ENCODE measurements around the gene GIGYF2.

Gene GIGYF2

DNA sequence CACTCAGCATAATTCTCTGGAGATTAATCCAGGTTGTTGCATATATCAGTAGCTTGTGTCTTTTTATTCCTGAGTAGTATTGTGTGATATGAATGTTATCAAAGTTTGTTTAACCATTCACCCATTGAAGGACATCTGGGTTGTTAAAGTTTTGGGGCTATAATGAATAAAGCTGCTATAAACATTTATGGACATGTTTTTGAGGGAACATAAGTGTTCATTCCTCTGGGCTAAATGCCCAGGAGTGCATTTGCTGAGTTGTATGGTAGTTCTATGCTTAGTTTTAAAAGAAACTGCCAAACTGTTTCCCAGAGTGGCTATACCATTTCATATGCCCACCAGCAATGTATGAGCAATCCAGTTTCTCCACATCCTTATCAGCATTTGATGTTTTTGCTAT is 101.1 kb downstream of the GIGYF2 start:
- Histone ChIP-seq H3K27me3 (no peaks in the 10 kb centered on the region), H4K20me1 (peaks cover 0 to 6% (median 0%) of the 10 kb centered on the region in 11 experiments; a peak in 3 of 22 replicates), H3K36me3 (peaks cover 89 to 100% (median 99%) of the 10 kb centered on the region in 11 experiments), H3K27ac (no peak overlapping the region), H3K9me3 (replicated peaks in 1 of 11) (peaks cover 12 to 30% (median 27%) of the 10 kb centered on the region in 11 experiments), H3K4me2 (no peak overlapping the region), H3K4me3 (no peak overlapping the region), H3K9ac (no peak overlapping the region), H3K4me1 (no peaks in the 10 kb centered on the region)
- no peak for TF ChIP-seq Cebpa-rat (IDR thresholded peaks at IDR 0.05)

DNA sequence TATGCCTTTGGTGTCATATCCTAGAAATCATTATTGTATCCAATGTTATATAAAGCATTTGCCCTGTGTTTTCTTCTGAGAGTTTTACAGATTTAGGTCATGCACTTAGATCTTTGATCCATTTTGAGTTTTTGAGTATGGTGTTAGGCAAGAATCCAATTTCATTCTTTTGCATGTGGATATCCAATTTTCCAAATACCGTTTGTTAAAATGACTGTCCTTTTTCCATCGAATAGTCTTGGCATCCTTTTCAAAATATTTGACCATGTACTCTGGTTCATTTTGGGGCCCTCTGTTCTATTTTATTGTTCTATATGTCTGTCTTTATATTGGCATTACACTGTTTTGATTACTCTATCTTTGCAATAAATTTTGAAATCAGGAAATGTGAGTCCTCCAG is 103.0 kb downstream of the GIGYF2 start:
- no peak overlapping the region for H3K9ac ChIP-seq
- H4K20me1 ChIP-seq, result peaks cover 0 to 14% (median 0%) of the 10 kb centered on the region in 11 experiments; a peak in 4 of 22 replicates
- TF ChIP-seq Cebpa-rat (IDR thresholded peaks at IDR 0.05), result no peak
- H3K9me3 ChIP-seq (replicated peaks in 1 of 11), result peaks cover 12 to 32% (median 27%) of the 10 kb centered on the region in 11 experiments
- no peak overlapping the region for H3K4me3 ChIP-seq
- H3K4me2 ChIP-seq, result no peak overlapping the region
- H3K36me3 ChIP-seq, result peaks cover 75 to 95% (median 92%) of the 10 kb centered on the region in 11 experiments
- H3K27ac ChIP-seq, result no peak overlapping the region
- H3K27me3 ChIP-seq, result no peaks in the 10 kb centered on the region
- no peaks in the 10 kb centered on the region for H3K4me1 ChIP-seq

DNA sequence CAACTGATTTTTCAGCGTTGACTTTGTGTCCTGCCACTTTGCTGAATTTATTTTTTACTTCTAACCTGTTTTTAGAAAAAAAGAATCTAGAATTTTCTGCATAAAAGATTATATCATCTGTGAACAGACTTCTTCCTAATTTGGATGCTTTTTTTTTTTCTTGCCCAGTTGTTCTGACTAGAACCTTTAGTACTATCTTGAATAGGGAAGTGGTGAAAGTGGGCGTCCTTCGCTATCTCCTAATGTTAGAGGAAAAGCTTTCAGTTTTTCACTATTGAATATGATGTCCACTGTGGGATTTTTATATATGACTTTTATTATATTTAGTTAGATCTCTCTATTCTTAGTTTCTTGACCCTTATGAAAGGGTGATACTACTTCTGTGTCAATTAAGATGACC is 105.0 kb downstream of the GIGYF2 start:
- no peak for TF ChIP-seq Cebpa-rat (IDR thresholded peaks at IDR 0.05)
- Histone ChIP-seq H3K4me2 (no peak overlapping the region), H4K20me1 (peaks cover 0 to 14% (median 0%) of the 10 kb centered on the region in 11 experiments; a peak in 5 of 22 replicates), H3K9me3 (replicated peaks in 1 of 11) (peaks cover 12 to 32% (median 27%) of the 10 kb centered on the region in 11 experiments), H3K4me1 (no peaks in the 10 kb centered on the region), H3K9ac (no peak overlapping the region), H3K36me3 (peaks cover 75 to 95% (median 91%) of the 10 kb centered on the region in 11 experiments), H3K27me3 (no peaks in the 10 kb centered on the region), H3K27ac (no peak overlapping the region), H3K4me3 (no peak overlapping the region)

DNA sequence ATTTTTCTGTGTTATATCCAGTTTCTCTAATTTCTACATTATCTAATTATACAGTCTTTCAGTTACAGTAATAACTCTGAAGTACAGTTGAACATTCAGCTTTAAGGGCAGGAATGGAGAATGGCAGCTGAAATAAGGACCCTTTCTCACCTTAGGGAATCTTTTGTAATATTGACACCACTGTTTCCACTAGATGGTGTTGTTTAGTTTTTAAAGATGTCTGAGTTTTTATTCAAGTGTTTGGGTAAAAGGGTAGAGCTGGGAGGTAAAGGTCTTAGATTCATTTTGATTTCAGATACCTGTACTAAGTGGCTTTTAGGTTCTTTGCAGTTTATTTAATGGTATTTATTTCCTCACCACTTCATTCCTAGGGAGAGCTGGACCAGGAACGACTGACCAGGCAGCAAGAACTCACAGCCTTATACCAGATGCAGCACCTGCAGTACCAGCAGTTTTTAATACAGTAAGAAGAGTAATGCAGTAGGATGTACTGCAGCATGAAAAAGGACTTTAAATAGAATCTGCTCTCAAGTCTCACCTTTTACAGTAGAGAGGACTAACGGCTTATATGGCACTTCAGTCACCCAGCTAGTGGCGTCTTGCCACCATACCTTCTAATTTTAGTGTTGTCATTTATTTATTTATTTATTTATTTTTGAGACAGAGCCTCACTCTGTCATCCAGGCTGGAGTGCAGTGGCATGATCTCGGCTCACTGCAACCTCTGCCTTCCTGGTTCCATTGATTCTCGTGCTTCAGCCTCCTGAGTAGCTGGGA is 112.4 kb downstream of the GIGYF2 start:
- no peak overlapping the region for H3K4me2 ChIP-seq
- no peaks in the 10 kb centered on the region for H3K4me1 ChIP-seq
- H3K9me3 ChIP-seq (replicated peaks in 1 of 11), result peaks cover 0 to 2% (median 0%) of the 10 kb centered on the region in 11 experiments; a peak in 1 of 22 replicates
- H4K20me1 ChIP-seq, result peaks cover 0 to 14% (median 0%) of the 10 kb centered on the region in 11 experiments; a peak in 4 of 22 replicates
- no peak overlapping the region for H3K9ac ChIP-seq
- no peak overlapping the region for H3K4me3 ChIP-seq
- no peak overlapping the region for H3K27ac ChIP-seq
- TF ChIP-seq Cebpa-rat (IDR thresholded peaks at IDR 0.05), result no peak
- H3K36me3 ChIP-seq, result peaks cover 86 to 100% (median 98%) of the 10 kb centered on the region in 11 experiments
- no peaks in the 10 kb centered on the region for H3K27me3 ChIP-seq

DNA sequence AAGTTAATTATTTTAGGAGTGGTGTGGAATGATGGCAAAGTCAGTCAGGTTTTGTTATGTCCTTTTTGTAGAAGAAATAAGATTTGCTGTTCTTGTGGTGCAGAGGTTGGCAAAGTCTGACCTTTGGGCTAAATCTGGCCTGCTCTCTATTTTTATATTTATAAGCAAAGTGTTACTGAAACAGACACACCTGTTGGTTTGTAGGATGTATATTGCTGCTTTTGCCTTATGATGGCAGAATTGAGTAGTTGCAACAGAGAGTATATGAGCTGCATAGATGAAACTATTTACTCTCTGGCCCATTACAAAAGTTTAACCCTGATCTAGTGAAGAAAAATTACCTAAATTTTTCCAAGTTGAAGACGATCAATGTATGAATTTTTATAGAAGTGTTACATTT is 113.3 kb downstream of the GIGYF2 start:
- Histone ChIP-seq H3K9ac (no peak overlapping the region), H3K36me3 (peaks cover 89 to 100% (median 98%) of the 10 kb centered on the region in 11 experiments), H3K9me3 (replicated peaks in 1 of 11) (no peaks in the 10 kb centered on the region), H3K4me2 (no peak overlapping the region), H3K27me3 (no peaks in the 10 kb centered on the region), H3K4me1 (no peaks in the 10 kb centered on the region), H4K20me1 (peaks cover 0 to 11% (median 0%) of the 10 kb centered on the region in 11 experiments; a peak in 3 of 22 replicates), H3K27ac (no peak overlapping the region), H3K4me3 (no peak overlapping the region)
- no peak for TF ChIP-seq Cebpa-rat (IDR thresholded peaks at IDR 0.05)

DNA sequence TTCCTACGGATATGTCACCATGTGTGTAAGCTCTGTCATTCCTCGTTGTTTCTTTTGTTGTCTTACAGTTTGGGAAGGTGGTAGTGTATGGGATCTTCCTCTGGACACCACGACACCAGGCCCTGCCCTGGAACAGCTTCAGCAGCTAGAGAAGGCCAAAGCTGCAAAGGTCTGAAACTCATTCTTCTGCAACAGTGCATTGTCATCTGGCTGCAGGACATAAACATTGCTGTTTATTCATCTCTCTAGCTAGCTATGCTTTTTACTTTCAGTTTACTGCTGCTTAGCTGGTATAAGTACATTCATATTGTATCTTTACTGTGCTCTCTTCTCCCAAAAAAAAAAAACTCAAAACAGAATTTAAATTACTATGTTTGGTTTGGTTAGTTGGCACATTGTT is 118.4 kb downstream of the GIGYF2 start:
- no peak for TF ChIP-seq Cebpa-rat (IDR thresholded peaks at IDR 0.05)
- Histone ChIP-seq H3K27ac (no peak overlapping the region), H3K36me3 (peaks cover 94 to 100% (median 100%) of the 10 kb centered on the region in 11 experiments), H3K4me3 (no peak overlapping the region), H3K4me2 (no peak overlapping the region), H4K20me1 (peaks cover 0 to 13% (median 0%) of the 10 kb centered on the region in 11 experiments; a peak in 3 of 22 replicates), H3K27me3 (no peaks in the 10 kb centered on the region), H3K9me3 (replicated peaks in 1 of 11) (no peaks in the 10 kb centered on the region), H3K4me1 (peaks cover 0 to 5% (median 0%) of the 10 kb centered on the region in 10 experiments; a peak in 1 of 20 replicates), H3K9ac (no peak overlapping the region)

DNA sequence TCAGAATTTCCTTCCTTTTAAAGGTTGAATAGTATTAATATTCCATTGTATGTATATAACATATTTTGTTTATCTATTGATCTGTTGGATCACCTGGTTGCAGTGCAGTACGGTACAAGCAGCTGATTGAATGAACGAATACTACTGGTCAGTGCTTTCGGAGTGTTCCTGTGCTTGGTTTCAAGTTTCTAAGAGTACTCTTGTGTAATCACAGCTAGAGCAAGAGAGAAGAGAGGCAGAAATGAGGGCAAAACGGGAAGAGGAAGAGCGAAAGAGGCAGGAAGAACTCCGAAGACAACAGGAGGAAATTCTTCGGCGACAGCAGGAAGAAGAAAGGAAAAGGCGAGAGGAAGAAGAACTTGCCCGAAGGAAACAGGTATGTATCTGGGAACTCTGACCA is 119.5 kb downstream of the GIGYF2 start:
- Histone ChIP-seq H3K36me3 (peaks cover 92 to 100% (median 99%) of the 10 kb centered on the region in 11 experiments), H3K4me1 (peaks cover 0 to 5% (median 0%) of the 10 kb centered on the region in 10 experiments; a peak in 1 of 20 replicates), H3K9me3 (replicated peaks in 1 of 11) (no peaks in the 10 kb centered on the region), H4K20me1 (peaks cover 0 to 13% (median 0%) of the 10 kb centered on the region in 11 experiments; a peak in 3 of 22 replicates), H3K4me2 (no peak overlapping the region), H3K27me3 (no peaks in the 10 kb centered on the region), H3K4me3 (no peak overlapping the region), H3K27ac (no peak overlapping the region), H3K9ac (no peak overlapping the region)
- no peak for TF ChIP-seq Cebpa-rat (IDR thresholded peaks at IDR 0.05)

DNA sequence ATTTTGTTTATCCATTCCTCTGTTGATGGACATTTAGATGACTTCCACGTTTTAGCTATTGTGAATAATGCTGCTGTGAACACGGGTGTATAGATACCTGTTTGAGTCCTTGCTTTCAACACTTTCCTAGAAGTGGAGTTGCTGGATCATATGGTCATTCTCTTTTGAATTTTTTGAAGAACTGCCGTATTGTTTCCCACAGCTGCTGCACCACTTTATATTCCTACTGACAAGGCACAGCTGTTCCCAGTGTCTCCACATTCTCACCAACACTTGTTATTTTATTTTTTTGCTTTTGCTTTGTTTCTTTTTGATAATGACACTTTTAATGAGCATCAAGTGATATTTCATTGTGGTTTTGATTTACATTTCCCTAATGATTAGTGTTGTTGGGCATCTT is 120.6 kb downstream of the GIGYF2 start:
- H4K20me1 ChIP-seq, result peaks cover 0 to 13% (median 0%) of the 10 kb centered on the region in 11 experiments; a peak in 3 of 22 replicates
- H3K9me3 ChIP-seq (replicated peaks in 1 of 11), result no peaks in the 10 kb centered on the region
- no peak overlapping the region for H3K27ac ChIP-seq
- H3K9ac ChIP-seq, result no peak overlapping the region
- TF ChIP-seq Cebpa-rat (IDR thresholded peaks at IDR 0.05), result no peak
- H3K4me3 ChIP-seq, result no peak overlapping the region
- peaks cover 92 to 100% (median 99%) of the 10 kb centered on the region in 11 experiments for H3K36me3 ChIP-seq
- peaks cover 0 to 5% (median 0%) of the 10 kb centered on the region in 10 experiments; a peak in 1 of 20 replicates for H3K4me1 ChIP-seq
- no peaks in the 10 kb centered on the region for H3K27me3 ChIP-seq
- no peak overlapping the region for H3K4me2 ChIP-seq

DNA sequence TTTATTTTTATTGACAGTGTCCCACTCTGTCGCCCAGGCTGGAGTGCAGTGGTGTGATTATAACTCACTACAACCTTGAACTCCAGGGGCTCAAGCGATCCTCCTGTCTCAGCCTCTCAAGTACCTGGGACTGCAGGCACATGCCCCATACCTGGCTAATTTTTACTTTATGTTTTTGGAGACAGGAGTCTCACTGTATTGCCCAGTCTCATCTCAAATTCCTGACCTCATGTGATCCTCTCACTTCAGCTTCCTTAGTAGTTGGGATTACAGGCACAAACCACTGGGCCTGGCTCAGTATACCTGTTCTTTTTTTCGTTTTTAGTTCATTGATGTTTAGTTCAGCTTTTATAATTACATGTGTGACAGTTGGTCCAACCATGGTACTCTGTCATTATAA is 132.9 kb downstream of the GIGYF2 start:
- no peak overlapping the region for H3K9ac ChIP-seq
- no peak overlapping the region for H3K4me3 ChIP-seq
- H3K27ac ChIP-seq, result no peak overlapping the region
- H3K36me3 ChIP-seq, result peaks cover 70 to 99% (median 92%) of the 10 kb centered on the region in 11 experiments
- peaks cover 0 to 7% (median 0%) of the 10 kb centered on the region in 11 experiments; a peak in 4 of 22 replicates for H3K9me3 ChIP-seq (replicated peaks in 1 of 11)
- H3K4me2 ChIP-seq, result no peak overlapping the region
- peaks cover 0 to 12% (median 4%) of the 10 kb centered on the region in 11 experiments; a peak in 4 of 22 replicates for H4K20me1 ChIP-seq
- H3K27me3 ChIP-seq, result no peaks in the 10 kb centered on the region
- TF ChIP-seq Cebpa-rat (IDR thresholded peaks at IDR 0.05), result no peak
- H3K4me1 ChIP-seq, result no peaks in the 10 kb centered on the region

Data from BLaER1 treated with 17β-estradiol and CSF1 and Interleukin-3, amounts not matched to agents 10 nM and 100 nM (cell line).